OCI-LY1 (cell line): ENCODE measurements around the gene RPS6KA2.
"Not testable (repeated sequence)": the region's sequence is repeated elsewhere in the genome, so short reads cannot be mapped to it uniquely, and the experiment has no call there.

Experiments used
- H2AFZ ChIP-seq: fragments of 200-600 bp; sonication (generic), shearing (Covaris generic); 2 replicates; pipeline ENCODE4 v1.6.0; 2014; ENCODE audit warnings: antibody characterized with exemption, mild to moderate bottlenecking, low read length
- H3F3A ChIP-seq: fragments of 200-600 bp; sonication (generic), shearing (Covaris generic); 2 replicates; pipeline ENCODE4 v1.6.0; 2014; ENCODE audit warnings: mild to moderate bottlenecking, antibody characterized with exemption, low read length, moderate library complexity; ENCODE audit not compliant: insufficient read depth
- H3K27ac ChIP-seq: fragments of 200-600 bp; sonication (generic); 2 replicates; pipeline ENCODE4 v1.5.1; 2014; ENCODE audit warnings: low read length, mixed run types, mild to moderate bottlenecking, low read depth; ENCODE audit not compliant: poor library complexity, severe bottlenecking
- H3K27me3 ChIP-seq: fragments of 200-600 bp; sonication (generic); 2 replicates; pipeline ENCODE4 v1.6.0; 2014; ENCODE audit warnings: antibody characterized with exemption, mild to moderate bottlenecking, low read length, moderate library complexity; ENCODE audit not compliant: insufficient read depth
- H3K36me3 ChIP-seq: fragments of 200-600 bp; sonication (generic); 2 replicates; pipeline ENCODE4 v1.6.1; 2014; ENCODE audit warnings: mild to moderate bottlenecking, antibody characterized with exemption, low read length, moderate library complexity, mixed read lengths; ENCODE audit not compliant: insufficient read depth
- H3K4me1 ChIP-seq: fragments of 200-600 bp; sonication (generic); 2 replicates; pipeline ENCODE4 v1.5.1; 2014; ENCODE audit warnings: mild to moderate bottlenecking, low read length, moderate library complexity; ENCODE audit not compliant: insufficient read depth, severe bottlenecking
- H3K4me2 ChIP-seq: fragments of 200-600 bp; sonication (generic), shearing (Covaris generic); 2 replicates; pipeline ENCODE4 v1.6.1; 2014; ENCODE audit warnings: low read length
- H3K4me3 ChIP-seq: fragments of 200-600 bp; sonication (generic); 2 replicates; pipeline ENCODE4 v1.5.1; 2014; ENCODE audit warnings: low read length, low read depth, mild to moderate bottlenecking, mixed read lengths; ENCODE audit not compliant: poor library complexity, severe bottlenecking
- H3K79me2 ChIP-seq: fragments of 200-600 bp; shearing (Covaris generic); 2 replicates; pipeline ENCODE4 v1.6.1; 2016; ENCODE audit warnings: mixed run types, low read length, mixed read lengths; ENCODE audit not compliant: insufficient read depth
- H3K9ac ChIP-seq: fragments of 200-600 bp; sonication (generic), shearing (Covaris generic); 2 replicates; pipeline ENCODE4 v1.6.1; 2014; ENCODE audit warnings: mild to moderate bottlenecking, low read length, mixed read lengths
- H3K9me2 ChIP-seq: fragments of 200-600 bp; sonication (generic), shearing (Covaris generic); 2 replicates; pipeline ENCODE4 v1.6.1; 2014; ENCODE audit warnings: low read depth, mild to moderate bottlenecking, low read length, mixed read lengths
- H3K9me3 ChIP-seq: fragments of 200-600 bp; shearing (Covaris generic); 2 replicates; pipeline ENCODE4 v1.6.1; 2014; ENCODE audit warnings: low read length, mixed read lengths
- H4K20me1 ChIP-seq: fragments of 200-600 bp; sonication (generic), shearing (Covaris generic); 2 replicates; pipeline ENCODE4 v1.6.0; 2016; ENCODE audit warnings: mild to moderate bottlenecking, low read length; ENCODE audit not compliant: insufficient read depth
- EZH2 ChIP-seq: fragments of 200-600 bp; sonication (generic), shearing (Covaris generic); IDR thresholded peaks from 2 replicates; pipeline ENCODE4 v1.8.0; 2017; ENCODE audit warnings: borderline replicate concordance, mixed run types, mild to moderate bottlenecking, antibody characterized with exemption, low read length, moderate library complexity, mixed read lengths
- TF ChIP-seq, protein P1 (sequence below): fragments of 200-600 bp; sonication (generic), shearing (Covaris generic); IDR thresholded peaks from 2 replicates; pipeline ENCODE4 v1.5.1; 2017; ENCODE audit warnings: mild to moderate bottlenecking, antibody characterized with exemption, low read length, moderate library complexity, mixed read lengths

The RPS6KA2 gene

DNA sequence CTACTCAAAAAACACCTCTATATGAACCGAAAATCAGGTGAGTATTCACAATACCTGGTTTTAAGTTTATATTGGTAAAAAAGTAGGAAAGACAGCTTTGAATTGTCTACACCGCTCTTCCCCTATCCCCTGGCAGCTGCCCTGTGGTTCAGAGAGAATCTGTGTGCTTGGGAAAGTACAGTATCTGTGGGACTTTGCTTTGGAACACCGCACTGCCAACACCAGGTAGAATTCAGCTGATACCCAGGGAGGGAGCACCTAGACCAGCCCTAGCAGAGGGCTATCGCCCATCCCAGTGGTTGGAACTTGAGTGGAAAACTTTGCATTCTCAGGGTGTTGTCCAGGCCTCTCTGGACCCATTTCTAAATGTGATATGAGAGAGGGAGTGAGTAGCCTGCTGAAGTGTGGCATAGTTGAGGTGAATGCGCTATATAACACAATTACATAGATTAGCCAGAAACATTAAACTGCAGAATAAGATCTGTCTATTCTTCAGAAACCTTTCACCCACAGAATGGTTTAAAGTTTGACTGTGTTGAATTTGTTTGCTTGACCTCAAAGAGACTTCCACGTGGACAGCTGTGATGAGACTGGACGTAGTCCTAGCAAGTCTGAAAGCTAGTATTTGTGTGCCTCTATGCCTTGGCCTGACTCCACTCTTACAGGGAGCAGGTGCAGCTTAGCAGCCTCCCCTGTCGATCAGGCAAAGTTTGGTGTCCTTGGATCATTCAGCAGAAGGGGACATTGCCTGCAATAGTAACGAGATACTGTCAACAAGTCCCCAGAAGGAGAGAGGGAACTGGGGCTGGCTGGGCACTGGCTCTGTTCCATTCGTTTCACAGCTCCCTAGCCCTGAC lies 232.8 kb downstream of the RPS6KA2 start:
- H3K9ac ChIP-seq: no peak overlapping the region
- no peaks in the 10 kb centered on the region for H3K4me1 ChIP-seq
- no peak overlapping the region for H3K27ac ChIP-seq
- no peaks in the 10 kb centered on the region for H3K9me2 ChIP-seq
- no peak overlapping the region for H3K4me2 ChIP-seq
- H3K27me3 ChIP-seq: peaks cover 4% of the 10 kb centered on the region; the same call in 1 of the 2 replicates
- H4K20me1 ChIP-seq: no peaks in the 10 kb centered on the region
- H3F3A ChIP-seq: no peaks in the 10 kb centered on the region
- H3K9me3 ChIP-seq: no peaks in the 10 kb centered on the region
- H2AFZ ChIP-seq: no peak overlapping the region
- no peak for TF ChIP-seq EZH2
- TF ChIP-seq, protein P1, sequence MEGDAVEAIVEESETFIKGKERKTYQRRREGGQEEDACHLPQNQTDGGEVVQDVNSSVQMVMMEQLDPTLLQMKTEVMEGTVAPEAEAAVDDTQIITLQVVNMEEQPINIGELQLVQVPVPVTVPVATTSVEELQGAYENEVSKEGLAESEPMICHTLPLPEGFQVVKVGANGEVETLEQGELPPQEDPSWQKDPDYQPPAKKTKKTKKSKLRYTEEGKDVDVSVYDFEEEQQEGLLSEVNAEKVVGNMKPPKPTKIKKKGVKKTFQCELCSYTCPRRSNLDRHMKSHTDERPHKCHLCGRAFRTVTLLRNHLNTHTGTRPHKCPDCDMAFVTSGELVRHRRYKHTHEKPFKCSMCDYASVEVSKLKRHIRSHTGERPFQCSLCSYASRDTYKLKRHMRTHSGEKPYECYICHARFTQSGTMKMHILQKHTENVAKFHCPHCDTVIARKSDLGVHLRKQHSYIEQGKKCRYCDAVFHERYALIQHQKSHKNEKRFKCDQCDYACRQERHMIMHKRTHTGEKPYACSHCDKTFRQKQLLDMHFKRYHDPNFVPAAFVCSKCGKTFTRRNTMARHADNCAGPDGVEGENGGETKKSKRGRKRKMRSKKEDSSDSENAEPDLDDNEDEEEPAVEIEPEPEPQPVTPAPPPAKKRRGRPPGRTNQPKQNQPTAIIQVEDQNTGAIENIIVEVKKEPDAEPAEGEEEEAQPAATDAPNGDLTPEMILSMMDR: no peak
- H3K79me2 ChIP-seq: no peaks in the 10 kb centered on the region
- H3K4me3 ChIP-seq: no peak overlapping the region
- no peaks in the 10 kb centered on the region for H3K36me3 ChIP-seq

DNA sequence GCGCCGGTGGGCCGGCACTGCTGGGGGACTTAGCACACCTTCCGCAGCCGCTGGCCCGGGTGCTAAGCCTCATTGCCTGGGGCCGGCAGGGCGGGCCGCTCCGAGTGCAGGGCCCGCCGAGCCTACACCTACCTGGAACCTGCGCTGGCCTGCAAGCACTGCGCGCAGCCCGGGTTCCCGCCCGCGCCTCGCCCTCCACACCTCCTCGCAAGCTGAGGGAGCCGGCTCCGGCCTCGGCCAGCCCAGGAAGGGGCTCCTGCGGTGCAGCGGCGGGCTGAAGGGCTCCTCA lies 233.6 kb downstream of the RPS6KA2 start:
- Histone ChIP-seq H3K4me2 (no peak overlapping the region), H3K79me2 (no peaks in the 10 kb centered on the region), H4K20me1 (no peaks in the 10 kb centered on the region), H3K36me3 (no peaks in the 10 kb centered on the region), H3K9ac (no peak overlapping the region), H3K4me3 (no peak overlapping the region), H3K9me3 (no peaks in the 10 kb centered on the region), H3K9me2 (no peaks in the 10 kb centered on the region), H3K27ac (no peak overlapping the region), H3K27me3 (peaks cover 4% of the 10 kb centered on the region; the same call in 1 of the 2 replicates), H2AFZ (no peak overlapping the region), H3K4me1 (no peaks in the 10 kb centered on the region), H3F3A (no peaks in the 10 kb centered on the region)
- TF ChIP-seq, protein P1: no peak
- no peak for TF ChIP-seq EZH2

DNA sequence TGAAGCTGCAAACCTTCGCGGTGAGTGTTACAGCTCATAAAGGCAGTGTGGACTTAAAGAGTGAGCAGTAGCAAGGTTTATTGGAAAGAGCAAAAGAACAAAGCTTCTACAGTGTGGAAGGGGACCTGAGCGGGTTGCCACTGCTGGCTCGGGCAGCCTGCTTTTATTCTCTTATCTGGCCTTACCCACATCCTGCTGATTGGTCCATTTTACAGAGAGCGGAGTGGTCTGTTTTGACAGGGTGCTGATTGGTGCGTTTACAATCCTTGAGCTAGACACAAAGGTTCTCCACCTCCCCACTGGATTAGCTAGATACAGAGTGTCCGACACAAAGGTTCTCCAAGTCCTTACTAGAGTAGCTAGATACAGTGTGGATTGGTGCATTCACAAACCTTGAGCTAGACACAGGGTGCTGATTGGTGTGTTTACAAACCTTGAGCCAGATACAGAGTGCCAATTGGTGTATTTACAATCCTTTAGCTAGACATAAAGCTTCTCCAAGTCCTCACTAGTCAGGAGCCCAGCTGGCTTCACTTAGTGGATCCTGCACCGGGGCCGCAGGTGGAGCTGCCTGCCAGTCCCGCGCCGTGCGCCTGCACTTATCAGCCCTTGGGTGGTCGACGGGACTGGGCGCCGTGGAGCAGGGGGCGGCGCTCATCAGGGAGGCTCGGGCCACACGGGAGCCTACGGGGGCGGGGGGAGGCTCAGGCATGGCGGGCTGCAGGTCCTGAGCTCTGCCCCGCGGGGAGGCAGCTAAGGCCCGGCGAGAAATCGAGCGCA lies 234.1 kb downstream of the RPS6KA2 start:
- H3K36me3 ChIP-seq, H3K27ac ChIP-seq, H3K9ac ChIP-seq, H3F3A ChIP-seq, H3K27me3 ChIP-seq, H3K4me3 ChIP-seq, H3K9me3 ChIP-seq, H2AFZ ChIP-seq, H3K79me2 ChIP-seq, H3K9me2 ChIP-seq, H3K4me1 ChIP-seq, H3K4me2 ChIP-seq, H4K20me1 ChIP-seq: not testable (repeated sequence)
